ENCODE measurements around the gene LIFR.

- TF ChIP-seq EP300 (IDR thresholded peaks at IDR 0.05) (no peak), CTCF (IDR thresholded peaks at IDR 0.05) (no peak), RNF2 (IDR thresholded peaks at IDR 0.05; ENCODE audit: borderline replicate concordance, low read depth) (no peak), POLR2A (IDR thresholded peaks at IDR 0.05; ENCODE audit: low read length) (no peak), CHD2 (IDR thresholded peaks at IDR 0.05; ENCODE audit: low read length, partially characterized antibody) (no peak)
Measured at GRCh38 chr5:38453921-38454320, 102.5 kb downstream of the LIFR start.

Data from A549 (cell line).